GM12864 (cell line): ENCODE measurements around the gene CTF1.
"Not testable (repeated sequence)": the region's sequence is repeated elsewhere in the genome, so short reads cannot be mapped to it uniquely, and the experiment has no call there.

Source experiments
- DNase-seq: peaks from one replicate; pipeline ENCODE4 v3.0.0-alpha.2; 2011; ENCODE audit warnings: low read depth
- H3K4me3 ChIP-seq: 2 replicates; pipeline ENCODE4 v1.5.1; 2011; ENCODE audit warnings: mild to moderate bottlenecking, low read depth, low read length, control low read depth
- CTCF ChIP-seq: IDR thresholded peaks from 2 replicates; pipeline ENCODE4 v1.5.1; 2011; ENCODE audit warnings: low read depth, mild to moderate bottlenecking, moderate library complexity, low read length, control low read depth, inconsistent platforms; ENCODE audit errors: missing control alignments

Gene CTF1

GRCh38 chr16:30889721-30890120 is 6.7 kb upstream of the CTF1 start:
- no peak for DNase-seq
- TF ChIP-seq CTCF: no peak
- no peak overlapping the region for H3K4me3 ChIP-seq

GRCh38 chr16:30891043-30891823 is 5.2 kb upstream of the CTF1 start:
- DNase-seq, H3K4me3 ChIP-seq: not testable (repeated sequence)

GRCh38 chr16:30892670-30893416 is 3.6 kb upstream of the CTF1 start:
- no peak for TF ChIP-seq CTCF
- no peak for DNase-seq
- H3K4me3 ChIP-seq: peak overlapping the region; percentile 74

- no peak for TF ChIP-seq CTCF
- no peak for DNase-seq
- H3K4me3 ChIP-seq: peak overlapping the region; percentile 74
Observed at GRCh38 chr16:30893417-30893743, 3.0 kb upstream of the CTF1 start.

GRCh38 chr16:30893744-30894539 is 2.5 kb upstream of the CTF1 start, which contains the start of gene BCL7C:
BCL7C (minus strand) TSS chr16:30894077; CDS start chr16:30893944, 133 bp downstream.
- DNase-seq: no peak
- H3K4me3 ChIP-seq: peak within 1 kb of the TSS; percentile 74
- TF ChIP-seq CTCF: peak; percentile 21

- no peak for TF ChIP-seq CTCF
- no peak for DNase-seq
- 0 out of 2 replicates have a peak overlapping the region, but pooled peaks have one; percentile 22 for H3K4me3 ChIP-seq
Observed at GRCh38 chr16:30894540-30895368, 1.7 kb upstream of the CTF1 start.
